Measurements from ENCODE around the gene PCBP3.
"Not testable (repeated sequence)": the region's sequence is repeated elsewhere in the genome, so short reads cannot be mapped to it uniquely, and the experiment has no call there.

The PCBP3 gene

DNA sequence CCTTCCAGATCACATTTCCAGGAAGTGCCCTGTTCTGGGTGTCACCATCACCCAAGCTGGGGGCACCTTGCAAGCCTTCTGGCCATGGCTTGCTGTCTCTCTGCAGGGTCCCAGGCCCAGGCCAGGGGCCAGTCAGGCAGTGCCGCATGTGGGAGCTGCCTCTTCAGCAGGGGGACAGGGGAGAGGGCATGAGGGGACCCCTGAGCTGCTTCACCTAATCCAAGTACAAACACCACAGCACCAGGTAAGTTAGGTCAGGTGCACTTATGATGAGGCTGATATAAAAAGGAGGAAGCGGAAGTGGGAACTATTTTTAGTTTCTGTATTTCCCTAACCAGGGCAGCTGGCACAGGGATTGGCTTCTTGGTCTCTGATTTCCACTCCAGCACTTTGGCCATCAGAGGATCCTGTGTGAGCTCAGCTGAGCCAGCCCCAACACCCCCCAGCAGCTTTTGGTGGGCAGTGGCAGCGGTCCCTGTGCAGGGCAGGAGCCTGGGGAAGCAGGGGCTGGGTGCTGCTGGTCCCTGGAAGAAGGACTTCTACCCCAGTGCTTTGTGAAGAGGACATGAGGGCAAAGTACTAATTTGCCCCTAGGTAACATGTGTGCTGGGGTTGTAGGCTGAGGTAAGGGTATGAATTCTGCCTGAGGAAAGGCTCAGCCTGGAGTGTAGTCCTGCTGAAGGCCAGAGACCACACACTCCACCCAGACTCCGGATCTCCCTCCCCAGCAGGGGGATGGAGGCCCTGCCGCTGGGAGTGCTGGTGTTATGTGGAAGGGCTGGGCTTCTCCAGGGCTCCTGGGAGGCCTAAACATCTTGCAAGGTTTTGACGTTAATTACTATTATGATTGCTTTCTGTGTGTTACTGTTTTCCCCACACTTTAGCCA lies 3.3 kb upstream of the PCBP3 start:
- Histone ChIP-seq H3K4me1 (ENCODE audit: control insufficient read depth, insufficient read depth, low read length) (peaks cover 9% of the 10 kb centered on the region), H3K9ac (ENCODE audit: low read length) (no peak overlapping the region), H3K9me3 (ENCODE audit: control insufficient read depth, low read length) (no peaks in the 10 kb centered on the region), H3K27me3 (ENCODE audit: control insufficient read depth, insufficient read depth, low read length) (peaks cover 12% of the 10 kb centered on the region), H3K36me3 (ENCODE audit: control insufficient read depth, insufficient read depth, low read length) (no peaks in the 10 kb centered on the region), H3K4me3 (ENCODE audit: low read length) (no peak overlapping the region)

DNA sequence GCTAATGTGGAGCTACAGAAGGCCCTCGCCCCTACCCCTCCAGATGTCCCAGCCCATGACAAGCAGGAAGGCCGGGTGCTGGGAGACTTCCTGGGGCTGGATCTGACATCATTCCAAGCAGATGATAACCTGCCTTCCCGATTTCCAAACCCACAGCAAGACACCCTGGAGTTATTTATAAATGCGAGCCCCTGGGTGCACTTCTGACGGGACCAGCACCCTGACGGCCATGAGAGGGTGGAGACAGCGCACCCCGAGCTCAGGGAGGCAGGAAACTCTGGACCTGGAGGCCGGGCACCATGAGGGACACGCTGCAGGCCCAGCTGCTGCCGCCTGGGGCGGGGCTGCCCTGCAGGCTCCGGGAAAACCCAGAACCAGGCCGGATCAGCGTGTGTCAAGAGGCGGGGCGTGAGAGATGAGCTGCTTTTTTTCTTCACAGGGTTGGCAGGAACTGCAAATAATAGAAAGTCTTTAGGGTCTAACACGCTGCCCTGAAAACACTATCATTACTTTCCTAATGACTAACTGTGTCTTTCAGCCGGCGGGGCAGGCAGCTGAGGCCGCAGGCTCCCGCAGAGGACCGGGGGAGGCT lies 2.5 kb upstream of the PCBP3 start:
- Histone ChIP-seq H3K4me3 (ENCODE audit: low read length) (no peak overlapping the region), H3K36me3 (ENCODE audit: control insufficient read depth, insufficient read depth, low read length) (no peaks in the 10 kb centered on the region), H3K9me3 (ENCODE audit: control insufficient read depth, low read length) (no peaks in the 10 kb centered on the region), H3K4me1 (ENCODE audit: control insufficient read depth, insufficient read depth, low read length) (peaks cover 9% of the 10 kb centered on the region), H3K27me3 (ENCODE audit: control insufficient read depth, insufficient read depth, low read length) (peaks cover 12% of the 10 kb centered on the region), H3K9ac (ENCODE audit: low read length) (no peak overlapping the region)

DNA sequence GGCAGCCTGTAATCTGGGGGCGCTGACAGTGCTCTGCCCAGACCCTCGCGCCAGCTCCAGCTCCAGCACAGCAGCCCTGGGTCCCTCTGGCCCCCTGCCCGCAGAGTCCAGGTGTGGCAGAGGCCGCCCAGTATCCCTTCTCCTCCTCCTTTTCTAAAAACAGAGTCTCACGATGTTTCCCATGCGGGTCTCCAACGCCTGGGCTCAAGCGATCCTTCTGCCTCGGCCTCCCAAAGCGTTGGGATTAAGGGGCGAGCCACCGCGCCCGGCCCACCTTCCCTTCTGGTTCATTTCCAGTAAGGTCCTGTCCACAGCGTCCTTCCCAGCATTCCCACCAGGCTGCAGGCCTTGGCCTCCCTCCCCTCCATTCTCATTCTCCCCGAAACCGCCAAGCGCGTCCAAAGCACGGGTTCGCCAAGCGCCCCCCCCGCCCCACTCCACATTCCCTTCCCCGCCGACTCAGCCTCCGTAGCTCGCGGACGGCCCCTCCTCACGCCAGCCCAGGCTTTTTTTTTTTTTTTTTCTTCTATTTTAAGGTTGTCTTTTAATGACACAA lies 2.0 kb upstream of the PCBP3 start:
- peaks cover 12% of the 10 kb centered on the region for H3K27me3 ChIP-seq (ENCODE audit: control insufficient read depth, insufficient read depth, low read length)
- H3K9ac ChIP-seq (ENCODE audit: low read length): no peak overlapping the region
- no peak overlapping the region for H3K4me3 ChIP-seq (ENCODE audit: low read length)
- peaks cover 9% of the 10 kb centered on the region for H3K4me1 ChIP-seq (ENCODE audit: control insufficient read depth, insufficient read depth, low read length)
- no peaks in the 10 kb centered on the region for H3K36me3 ChIP-seq (ENCODE audit: control insufficient read depth, insufficient read depth, low read length)
- no peaks in the 10 kb centered on the region for H3K9me3 ChIP-seq (ENCODE audit: control insufficient read depth, low read length)

DNA sequence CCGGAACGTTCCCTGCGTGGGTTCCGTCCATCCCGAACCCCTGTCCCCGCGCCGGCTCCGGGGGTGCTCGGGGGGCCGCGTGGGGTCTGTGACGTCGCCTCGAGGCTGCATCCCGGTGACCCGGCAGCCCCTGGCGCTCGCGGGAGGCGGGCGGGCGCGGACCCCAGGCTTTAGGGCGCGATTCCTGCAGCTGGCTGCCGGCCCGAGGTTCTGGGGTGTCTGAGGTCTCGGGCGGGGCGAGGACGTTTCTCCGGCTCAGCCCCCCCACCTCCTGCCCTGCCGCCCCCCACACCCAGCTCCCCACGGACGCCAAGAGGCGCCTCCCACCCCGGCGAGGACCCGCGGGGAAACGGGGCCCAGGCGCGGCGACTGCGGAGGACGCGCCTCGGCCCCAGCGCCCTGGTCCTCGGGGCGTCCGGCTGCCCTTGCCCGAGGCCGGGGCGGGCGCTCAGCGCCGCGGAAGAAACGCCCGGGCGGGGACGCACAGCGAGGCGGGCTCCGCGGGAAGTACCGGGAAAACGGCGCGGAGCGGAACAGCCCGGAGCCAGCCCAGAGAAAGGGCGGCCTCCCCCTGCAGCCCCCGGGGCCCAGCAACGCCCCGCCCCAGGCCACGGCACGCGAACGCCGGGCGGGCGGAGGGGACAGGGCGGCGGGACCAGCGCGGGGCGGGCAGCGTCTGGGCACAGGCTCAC lies 1.3 kb upstream of the PCBP3 start:
- Histone ChIP-seq H3K4me3 (ENCODE audit: low read length) (no peak overlapping the region), H3K9ac (ENCODE audit: low read length) (no peak overlapping the region)

DNA sequence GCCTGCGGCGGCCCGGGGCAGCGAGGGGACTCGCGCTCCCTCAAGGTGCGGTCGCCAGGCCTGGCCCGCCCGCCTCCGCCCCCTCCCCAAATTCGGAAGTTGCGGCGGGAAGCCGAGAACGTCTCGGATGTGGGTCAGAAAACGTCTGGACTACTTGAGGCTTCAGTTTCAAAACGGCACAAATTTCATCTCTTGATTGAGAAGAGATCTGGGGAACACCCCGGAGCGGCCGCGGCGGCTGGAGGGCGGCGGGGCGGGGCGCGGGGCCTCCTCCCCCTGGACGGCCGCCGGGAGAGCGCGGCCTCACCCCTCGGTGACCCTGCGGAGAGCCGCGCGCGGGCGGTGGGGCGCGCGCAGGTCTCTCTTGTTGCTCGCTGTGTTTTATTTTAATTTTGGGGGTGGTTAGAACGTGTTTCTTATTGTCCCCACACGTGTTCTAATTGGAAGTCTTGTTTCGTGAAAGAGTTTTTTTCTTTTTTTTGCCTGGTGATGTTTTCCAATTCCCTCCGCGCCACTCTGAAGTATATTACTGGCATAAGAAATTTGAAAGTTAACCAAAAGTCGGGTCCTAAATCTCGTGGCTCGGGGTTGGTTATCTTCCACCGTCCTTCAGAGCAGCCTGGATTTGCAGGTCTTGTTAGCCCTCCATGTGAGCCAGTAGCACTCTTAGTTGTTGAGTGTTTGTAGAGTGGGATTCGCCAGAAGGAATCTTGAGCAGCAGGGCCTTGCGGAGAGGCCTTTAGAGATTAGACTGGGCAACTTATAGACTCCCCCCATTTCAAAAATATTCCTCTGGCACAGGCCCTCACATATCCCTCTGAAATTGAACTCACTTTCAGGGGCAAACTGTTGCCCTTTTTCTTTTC lies 749 bp downstream of the PCBP3 start:
- Histone ChIP-seq H3K9me3 (ENCODE audit: control insufficient read depth, low read length) (no peaks in the 10 kb centered on the region), H3K27me3 (ENCODE audit: control insufficient read depth, insufficient read depth, low read length) (peaks cover 12% of the 10 kb centered on the region), H3K9ac (ENCODE audit: low read length) (no peak overlapping the region), H3K4me3 (ENCODE audit: low read length) (no peak overlapping the region), H3K36me3 (ENCODE audit: control insufficient read depth, insufficient read depth, low read length) (no peaks in the 10 kb centered on the region), H3K4me1 (ENCODE audit: control insufficient read depth, insufficient read depth, low read length) (peaks cover 9% of the 10 kb centered on the region)

More for the DNA sequence above, 1.3 kb upstream of the PCBP3 start:
- Histone ChIP-seq H3K9me3 (ENCODE audit: control insufficient read depth, low read length) (no peaks in the 10 kb centered on the region), H3K27me3 (ENCODE audit: control insufficient read depth, insufficient read depth, low read length) (peaks cover 12% of the 10 kb centered on the region), H3K36me3 (ENCODE audit: control insufficient read depth, insufficient read depth, low read length) (no peaks in the 10 kb centered on the region), H3K4me1 (ENCODE audit: control insufficient read depth, insufficient read depth, low read length) (peaks cover 9% of the 10 kb centered on the region)

DNA sequence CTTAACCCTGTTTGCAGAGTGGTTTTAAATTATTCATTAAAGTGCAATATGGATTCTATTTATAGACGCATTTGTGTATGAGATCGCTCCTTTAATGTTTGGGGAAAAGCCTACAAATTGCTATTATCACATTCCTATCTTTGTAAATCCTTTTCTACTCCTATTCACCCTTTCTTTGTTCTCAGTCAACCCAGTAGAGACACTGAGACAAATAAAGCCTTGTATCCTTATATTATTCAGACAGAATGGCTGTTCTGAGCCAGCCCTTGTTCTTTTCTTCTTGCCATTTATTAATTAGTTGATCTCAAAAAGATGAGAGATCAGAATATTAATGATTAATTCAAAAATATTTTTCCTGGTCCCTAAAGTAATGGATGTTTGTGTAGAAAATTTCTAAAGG lies 8.4 kb downstream of the PCBP3 start:
- H3K4me3 ChIP-seq (ENCODE audit: low read length): no peak overlapping the region
- no peaks in the 10 kb centered on the region for H3K9me3 ChIP-seq (ENCODE audit: control insufficient read depth, low read length)
- no peak overlapping the region for H3K9ac ChIP-seq (ENCODE audit: low read length)
- no peaks in the 10 kb centered on the region for H3K36me3 ChIP-seq (ENCODE audit: control insufficient read depth, insufficient read depth, low read length)
- no peaks in the 10 kb centered on the region for H3K27me3 ChIP-seq (ENCODE audit: control insufficient read depth, insufficient read depth, low read length)
- H3K4me1 ChIP-seq (ENCODE audit: control insufficient read depth, insufficient read depth, low read length): no peaks in the 10 kb centered on the region

DNA sequence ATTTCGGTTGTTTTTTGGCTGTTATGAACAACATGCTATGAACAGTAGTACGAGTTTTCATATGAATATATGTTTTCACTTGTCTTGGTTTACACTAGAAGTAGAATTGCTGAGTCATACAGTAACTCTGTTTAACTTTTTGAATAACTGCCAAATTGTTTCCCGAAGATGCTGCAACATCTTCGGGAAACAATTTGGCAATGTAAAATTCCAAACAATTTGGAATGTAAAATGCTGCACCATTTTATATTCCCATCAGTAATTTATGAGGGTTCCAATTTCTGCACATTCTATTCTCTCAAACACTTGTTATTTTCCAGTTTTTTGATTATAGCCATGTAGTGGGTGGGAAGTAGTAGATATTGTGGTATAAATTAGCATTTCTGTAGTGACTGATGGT lies 11.6 kb downstream of the PCBP3 start:
- no peaks in the 10 kb centered on the region for H3K9me3 ChIP-seq (ENCODE audit: control insufficient read depth, low read length)
- no peaks in the 10 kb centered on the region for H3K27me3 ChIP-seq (ENCODE audit: control insufficient read depth, insufficient read depth, low read length)
- H3K4me3 ChIP-seq (ENCODE audit: low read length): no peak overlapping the region
- H3K4me1 ChIP-seq (ENCODE audit: control insufficient read depth, insufficient read depth, low read length): no peaks in the 10 kb centered on the region
- no peak overlapping the region for H3K9ac ChIP-seq (ENCODE audit: low read length)
- no peaks in the 10 kb centered on the region for H3K36me3 ChIP-seq (ENCODE audit: control insufficient read depth, insufficient read depth, low read length)

DNA sequence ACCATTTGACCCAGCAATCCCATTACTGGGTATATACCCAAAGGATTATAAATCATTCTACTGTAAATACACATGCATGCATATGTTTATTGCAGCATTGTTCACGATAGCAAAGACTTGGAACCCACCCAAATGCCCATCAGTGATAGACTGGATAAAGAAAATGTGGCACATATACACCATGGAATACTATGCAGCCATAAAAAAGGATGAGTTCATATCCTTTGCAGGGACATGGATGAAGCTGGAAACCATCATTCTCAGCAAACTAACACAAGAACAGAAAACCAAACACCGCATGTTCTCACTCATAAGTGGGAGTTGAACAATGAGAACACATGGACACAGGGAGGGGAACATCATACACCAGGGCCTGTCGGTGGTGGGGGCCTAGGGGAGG lies 12.6 kb downstream of the PCBP3 start:
- H3K9ac ChIP-seq (ENCODE audit: low read length); H3K36me3 ChIP-seq (ENCODE audit: control insufficient read depth, insufficient read depth, low read length); H3K9me3 ChIP-seq (ENCODE audit: control insufficient read depth, low read length): not testable (repeated sequence)

DNA sequence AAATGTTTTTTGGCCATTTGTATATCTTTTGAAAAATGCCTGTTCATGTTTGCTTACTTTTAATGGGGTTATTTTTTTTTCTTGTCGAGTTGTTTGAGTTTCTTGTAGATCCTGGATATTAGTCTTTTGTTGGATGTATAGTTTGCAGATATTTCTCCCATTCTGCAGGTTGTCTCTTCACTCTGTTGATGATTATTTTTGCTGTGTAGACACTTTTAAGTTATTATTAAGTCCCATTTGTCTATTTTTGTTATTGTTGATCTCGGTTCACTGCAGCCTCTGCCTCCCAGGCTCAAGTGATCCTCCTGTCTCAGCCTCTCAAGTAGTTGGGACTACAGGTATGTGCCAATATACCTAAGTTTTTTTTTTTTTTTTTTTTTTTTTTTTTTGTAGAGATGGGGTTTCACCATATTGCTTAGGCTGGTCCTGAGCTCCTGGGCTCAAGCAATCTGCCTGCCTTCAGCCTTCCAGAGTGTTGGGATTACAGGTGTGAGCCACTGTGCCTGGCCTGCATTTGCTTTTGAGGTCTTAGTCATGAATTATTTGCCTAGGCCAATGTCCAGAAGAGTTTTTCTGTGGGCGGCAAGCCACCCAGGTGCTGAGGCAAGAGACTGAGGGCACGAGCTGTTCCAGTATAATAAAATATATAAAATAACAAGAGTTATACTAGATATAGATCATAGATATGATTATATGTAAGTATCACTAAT lies 18.5 kb downstream of the PCBP3 start:
- H3K9ac ChIP-seq (ENCODE audit: low read length); H3K36me3 ChIP-seq (ENCODE audit: control insufficient read depth, insufficient read depth, low read length); H3K4me1 ChIP-seq (ENCODE audit: control insufficient read depth, insufficient read depth, low read length); H3K4me3 ChIP-seq (ENCODE audit: low read length); H3K9me3 ChIP-seq (ENCODE audit: control insufficient read depth, low read length); H3K27me3 ChIP-seq (ENCODE audit: control insufficient read depth, insufficient read depth, low read length): not testable (repeated sequence)

More for the DNA sequence above, 12.6 kb downstream of the PCBP3 start:
- not testable (repeated sequence) for H3K4me3 ChIP-seq (ENCODE audit: low read length); H3K27me3 ChIP-seq (ENCODE audit: control insufficient read depth, insufficient read depth, low read length); H3K4me1 ChIP-seq (ENCODE audit: control insufficient read depth, insufficient read depth, low read length)

DNA sequence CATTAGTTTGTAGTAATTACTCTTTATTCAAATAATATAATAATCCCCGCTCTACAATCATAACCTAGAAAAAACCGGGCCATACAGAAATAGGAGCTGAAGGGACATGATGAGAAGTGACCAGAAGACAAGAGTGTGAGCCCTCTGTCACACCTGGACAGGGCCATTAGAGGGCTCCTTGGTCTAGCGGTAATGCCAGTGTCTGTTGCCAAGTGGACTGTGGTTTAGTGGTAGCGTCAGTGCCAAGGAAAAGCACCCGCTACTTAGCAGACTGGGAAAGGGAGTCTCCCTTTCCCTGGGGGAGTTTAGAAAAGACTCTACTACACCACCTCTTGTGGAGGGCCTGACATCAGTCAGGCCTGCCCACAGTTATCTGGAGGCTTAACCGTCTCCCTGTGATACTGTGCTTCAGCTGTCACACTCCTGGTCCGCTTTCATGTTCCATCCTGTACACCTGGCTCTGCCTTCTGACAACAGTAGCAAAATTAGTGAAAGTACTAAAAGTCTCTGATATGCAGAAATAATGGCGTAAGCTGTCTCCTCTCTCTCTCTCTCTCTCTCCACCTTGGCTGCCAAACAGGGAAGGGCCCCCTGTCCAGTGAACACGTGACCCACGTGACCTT lies 19.2 kb downstream of the PCBP3 start:
- H3K9ac ChIP-seq (ENCODE audit: low read length); H3K36me3 ChIP-seq (ENCODE audit: control insufficient read depth, insufficient read depth, low read length); H3K9me3 ChIP-seq (ENCODE audit: control insufficient read depth, low read length); H3K27me3 ChIP-seq (ENCODE audit: control insufficient read depth, insufficient read depth, low read length); H3K4me1 ChIP-seq (ENCODE audit: control insufficient read depth, insufficient read depth, low read length); H3K4me3 ChIP-seq (ENCODE audit: low read length): not testable (repeated sequence)

DNA sequence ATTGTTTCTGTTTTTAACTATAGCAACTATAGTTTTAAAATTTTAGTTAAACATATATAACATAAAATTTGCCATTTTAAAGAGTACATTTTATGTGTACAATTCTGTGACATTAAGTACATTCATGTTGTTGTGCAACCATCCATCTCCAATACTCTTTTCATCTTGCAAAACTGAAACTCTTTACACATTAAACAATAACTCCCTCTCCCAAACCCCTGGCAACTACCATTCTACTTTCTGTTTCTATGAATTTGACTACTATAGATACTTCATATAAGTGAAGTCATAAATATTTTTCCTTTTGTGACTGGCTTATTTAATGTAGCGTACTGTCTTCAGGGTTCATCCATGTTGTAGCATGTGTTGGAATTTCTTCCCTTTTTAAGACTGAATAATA lies 25.9 kb downstream of the PCBP3 start:
- H3K9me3 ChIP-seq (ENCODE audit: control insufficient read depth, low read length): no peaks in the 10 kb centered on the region
- no peaks in the 10 kb centered on the region for H3K4me1 ChIP-seq (ENCODE audit: control insufficient read depth, insufficient read depth, low read length)
- H3K27me3 ChIP-seq (ENCODE audit: control insufficient read depth, insufficient read depth, low read length): no peaks in the 10 kb centered on the region
- no peak overlapping the region for H3K4me3 ChIP-seq (ENCODE audit: low read length)
- no peak overlapping the region for H3K9ac ChIP-seq (ENCODE audit: low read length)
- H3K36me3 ChIP-seq (ENCODE audit: control insufficient read depth, insufficient read depth, low read length): no peaks in the 10 kb centered on the region
